ENCODE results near the gene SIPA1. TPM values are rescaled to one million over a fixed set of nuclear protein-coding genes. Genes with fewer than 3 reads are reported as not detected.

Gene SIPA1
- total RNA-seq, 1 donor from 2014 or later: 22.5 TPM

DNA sequence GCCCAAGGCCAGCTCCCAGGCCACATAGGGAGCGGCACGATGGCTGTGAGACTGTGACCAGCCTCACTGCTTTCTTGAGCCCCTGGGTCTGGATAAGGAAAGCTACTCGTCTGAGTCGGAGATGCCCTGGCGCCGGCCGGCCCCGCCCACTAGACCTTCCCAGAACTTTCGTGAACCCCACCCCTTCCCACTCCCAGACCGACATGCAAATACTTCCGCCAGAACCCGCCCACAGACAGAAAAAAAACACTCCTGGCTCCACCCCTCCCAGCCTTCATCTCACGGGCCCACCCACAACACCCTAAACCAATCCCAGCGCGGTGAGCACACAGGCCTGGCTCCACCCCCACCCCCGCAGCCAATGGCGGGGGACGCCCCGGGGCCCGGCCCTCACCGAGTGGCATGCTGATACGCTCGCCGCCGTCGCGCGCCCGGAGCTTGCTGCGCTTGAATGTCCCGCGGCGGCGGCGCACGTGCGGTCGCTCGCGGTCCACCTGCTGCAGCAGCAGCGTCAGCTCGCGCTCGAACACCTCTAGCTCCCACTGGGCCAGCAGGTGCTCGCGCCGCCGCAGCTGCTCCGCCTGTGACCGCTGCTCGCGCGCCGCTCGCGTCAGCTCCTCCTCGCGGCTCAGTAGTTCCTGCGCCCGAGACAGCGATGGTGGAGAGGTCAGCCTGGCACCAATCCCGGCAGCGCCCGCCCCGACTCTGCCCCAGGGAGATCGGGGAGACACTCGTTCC, 30.9 kb upstream of the SIPA1 start:
- intact Hi-C loops (cut with DNase I): loop anchor here (5.0 kb wide), 1 partner anchor 35 kb away; the partner anchor contains the start of genes FAM89B and ZNRD2
- ATAC-seq (ENCODE audit: poor library complexity) (peak; percentile 97), DNase-seq (peak; percentile 95)

DNA sequence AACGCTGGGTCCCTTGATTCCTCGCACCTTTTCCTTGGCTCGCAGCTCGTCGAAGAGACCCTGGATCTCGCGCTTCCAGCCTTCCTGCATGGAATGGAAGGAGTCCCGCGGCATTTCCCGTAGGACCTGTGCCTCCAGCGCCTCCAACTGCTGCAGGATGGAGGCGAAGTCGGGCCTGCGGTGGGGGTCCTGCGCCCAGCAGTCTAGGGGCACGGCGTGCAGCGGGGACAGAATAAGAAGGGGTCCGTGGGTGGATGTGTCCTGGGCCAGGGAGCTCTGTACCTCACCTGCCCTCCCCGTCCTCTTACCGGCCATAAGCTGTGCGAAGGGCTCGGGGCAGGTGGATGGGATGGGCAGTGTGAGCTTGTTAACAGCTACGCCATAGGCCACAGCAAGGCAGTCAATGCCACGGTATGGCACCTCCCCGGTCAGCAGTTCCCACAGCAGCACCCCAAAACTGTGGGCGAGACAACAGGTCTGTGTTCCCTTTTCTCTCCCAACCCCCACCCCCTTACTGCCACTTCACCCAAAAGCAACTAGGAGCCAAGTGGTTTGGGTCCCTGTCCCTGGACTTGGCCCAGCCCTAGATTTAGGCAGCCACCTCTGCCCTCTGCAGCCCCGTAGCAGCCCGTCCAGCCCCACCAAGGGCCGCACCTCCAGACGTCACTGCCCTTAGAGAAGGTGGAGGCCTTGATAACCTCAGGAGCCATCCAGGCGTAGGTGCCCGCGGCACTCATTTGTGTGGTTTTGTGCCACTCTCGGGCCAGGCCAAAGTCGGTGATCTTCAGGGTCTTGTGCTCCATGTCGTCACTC, 30.1 kb upstream of the SIPA1 start:
- ATAC-seq (ENCODE audit: poor library complexity) (no peak), DNase-seq (no peak)
- intact Hi-C loops (cut with DNase I): loop anchor here (5.0 kb wide), 1 partner anchor 36 kb away; the partner anchor contains the start of genes FAM89B and ZNRD2

DNA sequence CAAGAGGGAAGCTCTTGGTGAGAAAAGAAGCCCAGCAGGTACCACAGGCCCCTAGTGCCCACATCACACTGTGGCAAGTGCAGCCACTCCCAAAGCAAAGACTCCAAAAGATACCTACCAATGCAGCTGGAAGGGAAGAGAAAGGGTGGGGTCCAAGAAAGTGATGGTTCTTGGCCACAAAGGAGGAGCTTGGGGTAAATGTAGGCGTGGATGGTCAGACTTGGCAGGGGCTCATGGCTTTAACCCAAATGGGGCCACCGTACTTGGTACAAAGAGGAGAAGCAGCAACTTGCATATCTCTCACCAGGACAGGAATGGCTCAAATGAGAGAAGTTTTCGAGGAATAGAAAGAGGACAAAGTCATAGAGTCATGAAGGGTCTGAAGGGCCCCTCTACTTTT, 28.7 kb upstream of the SIPA1 start:
- intact Hi-C loops (cut with DNase I): loop anchor here (5.0 kb wide), 1 partner anchor 37 kb away; the partner anchor contains the start of genes FAM89B and ZNRD2
- no peak for DNase-seq
- ATAC-seq (ENCODE audit: poor library complexity): no peak

- no peak for ATAC-seq (ENCODE audit: poor library complexity)
- intact Hi-C loops (cut with DNase I): loop anchor here (5.0 kb wide), 1 partner anchor 37 kb away; the partner anchor contains the start of genes FAM89B and ZNRD2
- DNase-seq: no peak
These were observed 28.2 kb upstream of the SIPA1 start for GRCh38 chr11:65609665-65610064.

DNA sequence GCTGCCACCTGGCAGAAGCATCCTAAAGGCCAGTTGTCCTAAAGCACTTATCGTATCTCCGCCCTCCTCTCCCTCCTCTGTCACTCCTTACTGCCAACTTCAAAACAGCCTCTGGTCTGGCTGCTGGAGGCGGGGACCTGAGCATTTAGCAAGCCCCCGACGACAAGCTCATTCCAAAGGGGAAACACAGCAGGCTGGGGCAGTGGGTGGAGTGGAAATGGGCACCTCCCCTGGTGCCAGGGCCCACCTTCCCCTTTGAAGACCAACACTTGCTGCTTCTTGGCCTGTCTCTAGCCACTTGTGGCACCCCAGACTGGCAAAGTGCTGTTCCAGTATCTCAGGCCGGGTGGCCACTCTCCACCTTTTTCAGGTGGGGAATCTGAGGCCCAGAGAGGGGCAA, 27.5 kb upstream of the SIPA1 start:
- DNase-seq (no peak), ATAC-seq (ENCODE audit: poor library complexity) (no peak)
- intact Hi-C loops (cut with DNase I): no loop called here

DNA sequence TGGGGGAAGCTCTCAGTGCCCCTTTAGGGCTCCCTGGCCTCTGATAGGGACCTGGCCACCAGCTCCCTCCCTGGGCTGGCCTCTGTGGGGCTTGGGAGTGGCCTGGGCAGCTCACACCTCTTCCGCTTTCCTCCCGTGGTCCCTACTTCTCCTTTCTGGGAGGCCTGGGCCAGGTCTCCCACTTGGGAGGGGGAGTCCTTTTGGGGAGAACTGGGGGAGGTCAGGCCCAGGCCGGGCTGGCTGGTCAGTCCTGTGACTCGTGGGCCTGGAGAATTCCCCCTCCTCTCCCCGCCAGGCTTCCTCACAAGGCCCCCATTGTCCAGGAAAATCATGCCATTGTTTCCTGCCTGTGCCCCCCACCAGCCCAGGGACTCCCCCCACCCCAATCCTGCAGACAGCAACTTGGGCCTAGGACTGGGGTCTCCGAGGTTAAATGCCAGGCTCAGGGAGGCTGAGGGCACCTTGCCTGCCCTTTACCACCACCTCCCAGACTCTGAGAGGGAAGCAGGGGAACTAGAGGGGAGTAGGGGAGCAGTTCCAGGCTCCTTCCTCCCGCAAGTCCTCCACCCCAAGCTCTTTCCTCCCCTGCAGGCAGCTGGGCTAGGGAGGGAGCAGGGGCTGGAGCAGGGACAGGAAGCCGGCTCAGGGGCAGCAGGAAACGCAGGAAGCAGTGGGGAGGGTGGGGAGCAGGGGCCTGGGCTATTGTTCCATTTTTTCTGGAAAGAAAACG, 26.7 kb upstream of the SIPA1 start:
- intact Hi-C loops (cut with DNase I): no loop called here
- ATAC-seq (ENCODE audit: poor library complexity): no peak
- peak; percentile 78 for DNase-seq

- no peak for ATAC-seq (ENCODE audit: poor library complexity)
- no peak for DNase-seq
- intact Hi-C loops (cut with DNase I): no loop called here
These were observed 25.9 kb upstream of the SIPA1 start for GRCh38 chr11:65611758-65612603.

GRCh38 chr11:65612691-65613090, 25.2 kb upstream of the SIPA1 start:
- no peak for DNase-seq
- ATAC-seq (ENCODE audit: poor library complexity): no peak
- intact Hi-C loops (cut with DNase I): no loop called here

DNA sequence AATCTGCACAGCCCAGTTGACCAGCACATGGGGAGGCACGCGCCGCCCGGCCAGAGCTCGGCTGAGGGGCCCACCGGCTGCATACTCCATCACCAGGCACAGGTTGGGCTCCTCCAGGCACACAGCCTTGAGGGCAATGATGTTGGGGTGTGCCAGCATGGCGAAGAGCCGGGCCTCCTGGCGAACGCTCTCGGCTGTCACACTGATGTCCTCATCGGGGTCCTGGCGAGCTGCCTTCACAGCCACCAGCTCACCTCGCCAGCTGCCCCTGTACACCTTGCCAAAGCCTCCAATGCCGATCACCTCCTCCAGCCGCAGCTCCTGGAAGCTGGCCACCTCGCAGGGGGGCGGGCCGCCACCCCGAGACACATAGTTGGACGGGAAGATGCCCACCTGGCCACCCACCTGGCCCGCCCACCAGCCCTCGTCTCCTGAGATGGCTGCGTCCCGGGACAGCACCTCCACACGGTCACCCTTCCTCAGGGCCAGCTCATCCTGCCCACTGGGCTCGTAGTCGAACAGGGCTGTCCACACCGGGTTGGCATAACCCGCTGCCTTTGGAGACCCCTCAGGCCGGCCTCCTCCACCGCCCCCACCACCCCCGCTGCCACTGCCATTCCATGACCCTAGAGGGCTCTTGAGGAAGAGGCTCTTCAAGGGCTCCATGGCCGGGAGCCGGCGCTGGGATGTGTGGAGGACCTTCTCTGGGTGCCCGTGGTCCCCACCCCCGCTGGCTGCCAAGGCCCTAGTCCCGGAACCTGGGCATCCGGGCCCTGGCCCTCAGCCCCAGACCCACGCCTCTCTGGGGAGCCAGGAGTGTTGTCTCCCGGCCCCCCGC, 24.6 kb upstream of the SIPA1 start:
- DNase-seq (no peak), ATAC-seq (ENCODE audit: poor library complexity) (no peak)
- intact Hi-C loops (cut with DNase I): no loop called here

GRCh38 chr11:65615229-65615949, 22.5 kb upstream of the SIPA1 start, which contains the start of gene PCNX3:
Gene PCNX3, plus strand, starts transcription at chr11:65615776. Its CDS starts 536 bp downstream, at chr11:65616312.
- ATAC-seq (ENCODE audit: poor library complexity): peak; percentile 90
- DNase-seq: peak; percentile 100
- intact Hi-C loops (cut with DNase I): no loop called here

DNA sequence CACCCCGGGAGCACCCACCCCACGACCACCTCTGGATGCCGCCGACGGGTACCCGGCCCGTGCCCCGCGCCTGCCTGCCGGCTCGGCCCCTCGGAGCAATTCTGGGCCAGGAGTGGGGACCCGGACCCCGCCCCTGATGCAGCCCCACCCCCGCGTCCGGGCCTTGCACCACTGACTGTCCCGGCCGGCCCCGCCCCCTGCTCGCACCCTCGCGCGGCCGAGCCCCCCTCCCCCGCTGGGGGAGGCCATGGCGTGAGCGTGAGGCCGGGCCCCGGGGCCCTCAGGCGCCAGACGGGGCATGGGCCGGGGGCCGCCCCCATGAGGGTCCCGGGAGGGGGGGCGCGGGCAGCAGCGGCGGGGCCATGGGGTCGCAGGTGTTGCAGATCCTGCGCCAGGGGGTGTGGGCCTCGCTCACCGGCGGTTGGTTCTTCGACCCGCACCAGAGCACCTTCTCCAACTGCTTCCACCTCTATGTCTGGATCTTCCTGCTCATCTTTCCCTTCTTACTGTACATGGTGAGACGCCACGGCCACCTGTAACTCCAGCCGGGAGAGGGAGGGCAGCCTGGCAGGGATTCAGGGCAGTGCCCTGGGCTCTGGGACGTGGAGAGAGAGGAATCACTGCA, 21.8 kb upstream of the SIPA1 start:
- intact Hi-C loops (cut with DNase I): no loop called here
- ATAC-seq (ENCODE audit: poor library complexity) (peak; percentile 0), DNase-seq (peak; percentile 78)

GRCh38 chr11:65616575-65617001, 21.3 kb upstream of the SIPA1 start:
- no peak for ATAC-seq (ENCODE audit: poor library complexity)
- DNase-seq: no peak
- intact Hi-C loops (cut with DNase I): no loop called here

- ATAC-seq (ENCODE audit: poor library complexity) (no peak), DNase-seq (no peak)
- intact Hi-C loops (cut with DNase I): no loop called here
These were observed 20.6 kb upstream of the SIPA1 start for GRCh38 chr11:65617136-65617850.

DNA sequence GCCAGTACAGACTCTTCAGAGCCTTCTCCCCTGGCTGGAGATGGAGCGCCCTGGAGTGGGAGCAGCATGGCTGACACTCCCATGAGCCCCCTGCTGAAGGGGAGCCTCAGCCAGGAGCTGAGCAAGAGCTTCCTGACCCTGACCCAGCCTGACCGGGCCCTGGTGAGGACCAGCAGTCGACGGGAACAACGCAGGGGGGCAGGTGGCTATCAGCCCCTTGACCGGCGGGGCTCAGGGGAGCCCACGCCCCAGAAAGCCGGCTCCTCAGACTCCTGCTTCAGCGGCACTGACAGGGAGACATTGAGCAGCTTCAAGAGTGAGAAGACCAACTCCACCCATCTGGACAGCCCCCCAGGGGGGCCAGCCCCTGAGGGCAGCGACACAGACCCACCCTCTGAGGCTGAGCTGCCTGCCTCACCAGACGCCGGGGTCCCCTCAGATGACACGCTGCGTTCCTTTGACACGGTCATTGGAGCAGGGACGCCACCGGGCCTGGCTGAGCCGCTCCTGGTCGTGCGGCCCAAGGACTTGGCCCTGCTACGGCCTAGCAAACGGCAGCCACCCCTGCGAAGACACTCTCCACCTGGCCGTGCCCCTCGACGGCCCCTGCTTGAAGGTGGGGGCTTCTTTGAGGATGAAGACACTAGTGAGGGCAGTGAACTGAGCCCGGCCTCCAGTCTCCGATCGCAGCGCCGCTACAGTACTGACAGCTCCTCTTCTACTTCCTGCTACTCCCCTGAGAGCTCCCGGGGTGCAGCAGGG, 19.7 kb upstream of the SIPA1 start:
- DNase-seq (no peak), ATAC-seq (ENCODE audit: poor library complexity) (no peak)
- intact Hi-C loops (cut with DNase I): no loop called here

- DNase-seq: no peak
- intact Hi-C loops (cut with DNase I): no loop called here
These were observed 19.1 kb upstream of the SIPA1 start for GRCh38 chr11:65618763-65619162.

More at GRCh38 chr11:65618763-65619162, 19.1 kb upstream of the SIPA1 start:
- no peak for ATAC-seq (ENCODE audit: poor library complexity)

All from Right ventricle myocardium superior (tissue), 1 donor.